HG03097 (cell line): ENCODE data around the gene NEK4.
"Not testable (repeated sequence)": the region's sequence is repeated elsewhere in the genome, so short reads cannot be mapped to it uniquely, and the experiment has no call there.

Experiments used
- ATAC-seq: cut with Tn5 transposase; IDR thresholded peaks from one replicate; pipeline ENCODE4 v1.9.1; 2021; ENCODE audit not compliant: unreplicated experiment, low FRiP score

Gene NEK4

GRCh38 chr3:52779837-52780585, 9.3 kb upstream of the NEK4 start:
- ATAC-seq = no peak

GRCh38 chr3:52779011-52779836, 8.5 kb upstream of the NEK4 start:
- no peak for ATAC-seq

DNA sequence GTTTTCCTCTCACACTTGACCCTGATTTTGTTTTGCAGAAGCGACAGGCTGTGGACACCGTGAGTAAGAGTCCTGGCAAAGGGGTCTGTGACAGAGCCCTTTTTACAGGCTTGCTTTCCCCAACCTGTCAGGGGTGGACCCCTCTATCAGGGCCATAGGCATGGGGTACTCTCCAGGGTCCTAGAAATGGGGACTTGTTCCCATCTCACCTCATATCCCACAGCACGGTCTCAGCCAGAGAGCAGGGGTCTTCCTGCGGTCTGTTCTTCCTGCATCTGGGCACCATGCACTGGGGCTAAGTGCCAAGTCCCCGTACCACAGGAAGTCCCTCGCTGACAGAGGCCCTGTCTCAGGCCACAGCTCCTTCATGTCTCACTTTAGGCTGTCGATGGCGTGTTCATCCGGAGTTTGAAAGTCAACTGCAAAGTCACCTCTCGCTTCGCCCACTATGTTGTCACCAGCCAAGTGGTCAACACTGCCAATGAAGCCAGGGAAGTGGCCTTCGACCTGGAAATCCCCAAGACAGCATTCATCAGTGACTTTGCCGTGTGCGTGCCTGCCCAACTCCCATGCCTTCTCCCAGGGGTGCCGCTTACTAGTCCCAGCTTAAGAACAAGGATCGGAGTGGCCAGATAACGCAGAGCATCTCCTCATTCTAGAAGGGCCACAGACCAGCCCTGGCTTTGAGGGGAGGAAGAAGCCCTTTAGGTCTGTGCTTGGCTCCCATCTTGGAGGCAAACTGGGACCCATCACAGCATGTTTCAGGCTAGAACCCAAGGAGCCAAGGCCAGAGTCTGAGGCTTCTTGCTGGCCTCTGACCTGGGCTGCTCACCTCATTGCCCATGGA, 7.4 kb upstream of the NEK4 start:
- ATAC-seq = no peak

DNA sequence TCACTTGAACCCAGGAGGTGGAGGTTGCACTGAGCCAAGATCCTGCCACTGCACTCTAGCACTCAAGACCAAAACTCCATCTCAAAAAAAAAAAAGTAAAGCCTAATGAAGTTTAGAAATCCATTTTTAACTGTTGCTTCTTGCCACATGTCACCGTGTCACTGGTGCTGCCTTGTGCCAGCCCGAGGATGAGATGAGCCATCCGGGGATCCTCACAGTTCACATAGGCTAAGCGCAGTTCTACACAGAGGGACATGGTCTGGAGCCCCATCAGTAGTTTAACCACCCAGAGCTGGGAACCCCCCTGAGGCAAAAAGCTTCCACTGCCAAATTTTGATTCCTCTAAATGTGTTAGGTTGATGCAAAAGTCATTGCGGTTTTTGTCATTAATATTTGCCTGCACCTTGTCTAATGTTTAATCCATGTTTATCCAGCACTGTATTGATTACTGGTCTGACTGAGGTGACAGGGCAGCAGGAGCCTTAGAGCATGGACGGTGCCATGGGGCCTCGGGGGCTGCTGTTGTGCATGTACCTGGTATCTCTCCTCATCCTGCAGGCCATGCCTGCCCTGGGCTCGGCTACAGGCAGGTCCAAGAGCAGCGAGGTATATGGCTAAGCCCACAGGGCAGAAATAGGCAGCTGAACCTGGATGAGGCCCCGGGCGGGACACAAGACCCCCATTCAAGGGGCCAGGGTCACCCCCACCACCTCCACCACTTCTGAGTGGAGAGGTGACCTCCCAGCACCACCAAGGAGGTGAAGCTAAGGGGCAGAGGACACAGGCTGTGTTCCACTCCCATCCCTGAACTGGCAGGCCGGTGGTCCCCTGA, 6.6 kb upstream of the NEK4 start, which contains the start of gene ITIH1:
Gene ITIH1, plus strand, starts transcription at position 473 of the 832 bp plus-strand sequence. Its CDS starts 17 bp downstream, at position 490.
- ATAC-seq = no peak

GRCh38 chr3:52776486-52776885, 5.7 kb upstream of the NEK4 start:
- ATAC-seq = not testable (repeated sequence)

- ATAC-seq = no peak
These were observed 5.1 kb upstream of the NEK4 start for GRCh38 chr3:52775877-52776276.

GRCh38 chr3:52774901-52775864, 4.4 kb upstream of the NEK4 start:
- no peak for ATAC-seq

GRCh38 chr3:52774066-52774713, 3.5 kb upstream of the NEK4 start:
- no peak for ATAC-seq

DNA sequence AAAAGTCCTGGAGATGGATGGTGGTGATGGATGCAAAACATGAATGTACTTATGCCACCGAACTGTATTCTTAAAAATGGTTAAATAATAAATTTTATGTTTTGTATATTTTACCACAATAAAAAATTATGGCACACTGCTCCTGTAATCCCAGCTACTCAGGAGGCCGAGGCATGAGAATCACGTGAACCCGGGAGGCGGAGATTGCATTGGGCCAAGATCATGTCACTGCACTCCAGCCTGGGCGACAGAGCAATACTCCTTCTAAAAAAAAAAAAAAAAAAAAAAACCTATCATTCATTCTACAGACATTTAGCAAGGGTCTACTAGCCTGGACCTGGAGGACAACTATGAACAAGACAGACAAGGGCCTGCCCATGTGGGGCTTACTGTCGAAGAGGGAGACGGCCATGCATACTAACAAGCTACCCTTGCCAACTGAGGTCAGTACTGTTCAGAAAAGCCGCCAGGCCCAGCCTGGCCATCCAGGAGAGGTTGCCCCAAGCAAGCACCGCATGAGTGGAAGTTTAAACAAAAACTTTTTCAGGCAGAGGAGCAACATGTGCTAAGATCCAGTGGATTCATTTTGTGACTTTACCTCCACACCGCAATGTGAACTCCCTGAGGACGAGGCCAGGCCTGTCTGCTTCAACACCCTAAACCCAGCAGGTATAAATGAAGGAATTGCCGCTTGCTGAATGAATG, 2.8 kb upstream of the NEK4 start:
- ATAC-seq = no peak

GRCh38 chr3:52771702-52772101, 962 bp upstream of the NEK4 start:
- ATAC-seq = no peak

DNA sequence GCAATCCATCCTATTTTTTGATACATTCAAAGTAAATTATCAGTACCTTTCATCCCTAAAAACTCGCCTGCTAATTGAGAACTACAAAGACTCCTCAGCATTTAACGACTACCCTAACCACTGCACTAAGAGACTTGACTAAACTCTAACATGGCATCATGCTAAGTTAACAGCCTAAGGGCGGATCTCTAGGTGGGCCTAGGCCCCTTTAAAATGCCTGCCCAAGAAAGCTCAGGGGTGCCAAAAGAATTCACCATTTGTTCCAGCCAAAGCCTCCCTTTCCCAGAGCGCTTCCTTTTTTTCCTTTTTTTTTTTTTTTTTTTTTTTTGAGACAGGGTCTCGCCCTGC, 568 bp upstream of the NEK4 start:
- no peak for ATAC-seq

- no peak for ATAC-seq
These were observed 819 bp downstream of the NEK4 start for GRCh38 chr3:52769786-52770455.

- no peak for ATAC-seq
These were observed 7.3 kb downstream of the NEK4 start for GRCh38 chr3:52763466-52763865.

- no peak for ATAC-seq
These were observed 14.6 kb downstream of the NEK4 start for GRCh38 chr3:52756141-52756540.

- ATAC-seq = no peak
These were observed 16.4 kb downstream of the NEK4 start for GRCh38 chr3:52754373-52754772.

DNA sequence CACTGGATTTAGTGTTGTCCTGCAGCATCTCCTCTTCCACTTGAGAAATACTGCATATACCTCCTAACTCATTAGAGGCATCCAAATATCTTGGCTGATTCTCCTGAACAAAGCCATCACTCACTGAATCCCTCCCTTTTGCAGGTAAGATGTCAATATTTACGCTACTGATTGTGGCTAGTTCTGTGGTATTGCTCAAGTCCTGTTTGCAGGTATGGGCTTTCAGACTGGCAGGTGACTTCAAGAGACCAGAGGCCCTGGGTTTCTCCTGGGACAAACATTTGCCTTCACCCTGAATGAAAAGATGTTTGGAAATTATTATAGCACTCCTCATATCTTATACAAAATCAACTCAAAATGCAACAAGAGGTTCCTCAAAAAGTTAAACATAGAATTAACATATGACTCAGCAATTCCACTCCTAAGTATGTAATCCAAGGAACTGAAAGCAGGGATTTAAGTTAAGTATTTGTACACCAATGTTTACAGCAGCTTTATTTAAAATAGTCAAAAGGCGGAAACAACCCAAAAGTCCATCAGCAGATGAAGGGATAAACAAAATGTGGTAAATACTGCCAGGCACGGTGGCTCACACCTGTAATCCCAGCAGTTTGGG, 18.6 kb downstream of the NEK4 start:
- no peak for ATAC-seq

DNA sequence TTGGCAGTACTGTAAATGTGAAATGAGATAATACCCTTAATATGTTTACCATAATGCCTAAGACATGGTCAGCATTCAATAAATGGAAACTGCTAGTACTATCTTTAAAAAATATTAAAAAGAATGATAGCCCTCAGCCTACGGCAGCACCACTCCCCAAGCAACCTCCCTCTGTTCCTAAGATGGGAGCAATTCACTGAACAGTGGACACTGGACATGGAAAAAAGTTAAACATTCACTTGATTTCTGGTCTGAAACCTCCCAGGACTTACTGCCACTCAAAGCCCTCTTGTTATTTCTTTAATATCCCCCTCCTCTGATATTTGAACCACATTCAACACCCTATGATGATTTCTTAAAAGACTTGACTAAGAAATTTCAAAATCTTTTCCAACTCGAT, 27.0 kb downstream of the NEK4 start:
- ATAC-seq = no peak
